DMS153 (cell line): ENCODE results near the gene CHCHD3.

ENCODE experiments used
- DNase-seq: peaks from one replicate; lab custom pipeline; 2025; lab: John Stamatoyannopoulos, UW

CHCHD3 gene

DNA sequence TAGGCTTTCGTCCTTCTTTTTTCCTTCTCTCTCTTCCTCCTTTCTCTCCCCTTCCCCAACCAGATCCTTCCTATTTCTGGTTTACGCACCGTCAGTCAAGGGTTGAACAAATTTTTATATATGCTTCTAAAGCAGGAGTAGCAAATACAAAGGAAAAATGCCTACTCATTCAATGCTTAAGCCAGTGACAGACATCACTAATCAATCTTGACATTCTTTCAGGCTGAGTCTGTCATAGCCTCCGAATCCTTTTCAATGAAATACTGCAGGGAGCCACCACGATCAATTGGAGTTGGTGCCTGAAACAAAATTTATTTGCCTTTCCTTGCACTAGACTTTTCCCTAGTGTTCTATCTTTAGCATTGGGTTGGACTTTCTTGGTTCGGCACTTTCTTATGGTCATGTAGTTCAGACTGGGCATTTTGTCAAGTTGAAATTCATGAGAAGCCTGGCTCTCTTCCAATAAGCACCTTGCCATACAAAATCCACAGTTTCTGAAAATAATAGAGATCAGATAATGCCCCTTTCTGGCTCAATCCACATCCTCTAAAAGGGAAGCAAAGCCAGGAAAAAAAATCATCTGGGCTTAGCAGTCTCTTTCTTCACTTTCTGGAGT, 266.1 kb downstream of the CHCHD3 start:
- no peak for DNase-seq

DNA sequence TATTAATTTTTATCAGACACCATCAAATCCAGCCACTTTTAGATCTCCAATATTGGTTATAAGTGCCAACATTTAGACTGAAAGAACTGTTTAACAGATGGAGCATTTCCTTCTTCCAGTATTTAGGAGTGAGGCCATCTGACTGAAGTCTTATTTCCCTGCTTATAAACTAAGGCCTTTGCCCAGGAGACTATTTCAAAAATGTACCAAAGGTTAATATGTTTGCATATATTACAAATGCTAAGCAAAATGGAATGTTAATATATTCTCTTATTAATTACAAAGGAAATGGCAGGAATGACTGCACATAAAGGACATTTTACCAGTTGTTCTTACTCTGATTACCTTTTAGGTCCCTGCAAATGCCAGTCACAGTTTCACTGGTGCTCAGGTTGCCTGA, 266.8 kb downstream of the CHCHD3 start:
- DNase-seq, result no peak

DNA sequence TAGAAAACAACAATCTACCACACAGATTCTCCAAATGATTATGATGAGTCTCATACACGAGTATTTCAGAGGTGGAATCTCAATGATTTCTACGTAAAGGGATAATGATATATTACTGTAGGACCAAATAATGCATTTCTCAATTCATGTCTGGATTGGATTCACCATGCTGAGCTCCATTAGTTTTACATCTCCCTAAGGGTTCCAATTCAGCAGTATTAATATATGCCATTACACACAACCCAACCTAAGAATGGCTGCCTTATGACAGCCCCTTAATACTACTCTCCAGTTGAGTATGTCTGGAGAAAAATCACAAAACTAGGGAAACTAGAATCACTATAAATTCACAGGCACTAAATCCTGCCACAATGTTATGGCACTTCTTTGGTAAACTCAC, 271.3 kb downstream of the CHCHD3 start:
- no peak for DNase-seq

DNA sequence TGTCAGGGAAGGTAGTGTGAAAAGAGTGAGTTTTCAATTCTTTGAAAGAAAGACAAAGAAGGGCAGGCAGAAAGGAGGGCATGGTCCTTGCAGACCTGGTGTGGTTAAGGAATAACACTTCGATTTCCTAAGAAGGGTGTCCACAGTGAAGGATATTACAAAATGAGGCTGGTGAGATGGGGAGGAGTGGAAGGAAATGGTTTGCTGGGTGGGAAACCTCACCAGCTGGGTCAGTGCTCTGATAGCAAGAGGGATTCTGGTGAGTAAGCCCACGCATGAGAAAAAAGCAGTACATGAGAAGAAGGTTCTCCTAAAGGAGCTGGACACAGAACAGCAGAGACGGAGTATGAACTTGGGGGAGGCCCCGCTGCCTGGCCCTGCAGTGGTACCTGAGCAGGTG, 275.1 kb downstream of the CHCHD3 start:
- DNase-seq, result no peak

DNA sequence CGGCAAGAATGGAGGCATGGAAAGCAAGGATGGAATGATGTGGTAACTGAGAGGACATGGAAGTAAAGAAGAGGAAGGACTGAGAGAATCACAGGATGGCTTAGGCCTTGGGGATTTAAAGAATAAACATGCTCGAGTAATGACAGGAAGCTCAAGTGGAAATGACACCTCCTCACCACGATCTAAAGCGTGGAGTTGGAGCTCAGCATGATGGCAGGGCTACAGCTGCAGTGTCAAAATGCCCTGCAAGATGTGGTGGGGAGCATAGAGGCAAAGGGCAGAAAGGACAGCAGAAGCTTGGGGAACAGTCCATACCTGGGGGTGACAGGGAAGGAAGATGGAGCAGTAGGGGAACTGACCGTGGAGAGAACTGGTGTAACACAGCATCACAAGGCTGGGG, 276.1 kb downstream of the CHCHD3 start:
- no peak for DNase-seq

DNA sequence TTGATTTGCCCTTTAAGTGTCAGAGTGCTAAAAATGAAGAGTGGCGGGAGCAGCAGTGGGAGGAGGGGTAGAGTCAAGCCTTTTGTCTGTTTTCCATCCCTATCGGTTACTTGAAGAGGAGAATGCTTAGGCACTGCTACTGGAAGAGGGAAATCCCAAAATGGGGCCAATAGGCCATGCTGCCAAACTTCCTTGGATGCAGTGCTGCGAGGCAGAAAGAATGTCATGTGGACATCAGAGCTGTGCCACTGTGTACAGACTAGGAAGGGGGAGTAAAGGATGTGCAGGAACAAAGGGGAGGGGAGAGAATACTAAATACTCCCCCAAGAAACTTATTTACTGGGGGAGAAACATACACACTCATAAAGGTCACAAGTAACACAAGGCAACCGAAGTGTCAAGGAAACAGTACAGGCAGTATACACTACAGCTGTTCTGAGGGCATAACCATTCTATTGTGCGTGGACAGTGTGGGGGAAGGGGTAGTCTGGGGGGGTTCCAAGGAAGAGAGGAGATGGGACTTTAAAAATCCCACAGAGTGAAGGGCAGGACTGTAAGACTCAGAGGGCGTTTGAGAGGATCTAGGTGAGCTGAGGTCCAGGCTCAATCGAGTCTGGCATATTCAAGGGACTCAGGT, 276.9 kb downstream of the CHCHD3 start:
- DNase-seq, result no peak

DNA sequence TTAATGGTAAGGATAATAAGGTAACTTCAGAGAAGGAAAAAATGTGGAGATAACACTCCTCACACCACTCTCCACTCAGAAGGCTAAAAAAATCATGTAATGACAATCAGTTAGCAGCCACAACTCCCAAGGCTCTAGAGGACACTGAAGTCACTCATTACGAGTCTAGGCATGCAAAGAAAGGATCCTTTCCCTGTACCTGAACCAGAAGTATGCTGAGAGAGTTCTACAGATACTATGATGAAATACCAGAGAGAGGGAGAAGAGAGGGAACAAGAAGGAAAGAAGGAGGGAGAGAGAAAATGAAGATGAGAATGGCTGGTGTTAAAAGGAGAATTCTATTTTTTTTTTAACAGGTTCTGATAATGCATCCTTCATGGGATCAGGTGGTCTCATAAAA, 281.4 kb downstream of the CHCHD3 start:
- DNase-seq, result no peak

DNA sequence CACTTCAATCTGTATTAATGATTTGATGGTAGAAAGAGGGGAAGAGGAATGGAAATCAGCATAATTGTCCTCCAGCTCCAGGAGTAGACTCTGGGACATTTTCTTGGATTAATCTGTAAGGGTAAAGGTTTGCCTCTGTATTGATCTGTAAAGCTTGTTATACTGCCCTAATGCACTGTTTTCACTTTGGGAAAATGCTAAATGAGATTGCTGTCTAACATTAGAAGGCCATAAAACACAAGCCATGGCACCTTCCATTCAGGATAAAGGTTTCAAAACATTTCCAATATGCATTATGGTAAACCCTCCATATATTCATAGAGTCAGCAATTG, 282.8 kb downstream of the CHCHD3 start:
- DNase-seq, result no peak

DNA sequence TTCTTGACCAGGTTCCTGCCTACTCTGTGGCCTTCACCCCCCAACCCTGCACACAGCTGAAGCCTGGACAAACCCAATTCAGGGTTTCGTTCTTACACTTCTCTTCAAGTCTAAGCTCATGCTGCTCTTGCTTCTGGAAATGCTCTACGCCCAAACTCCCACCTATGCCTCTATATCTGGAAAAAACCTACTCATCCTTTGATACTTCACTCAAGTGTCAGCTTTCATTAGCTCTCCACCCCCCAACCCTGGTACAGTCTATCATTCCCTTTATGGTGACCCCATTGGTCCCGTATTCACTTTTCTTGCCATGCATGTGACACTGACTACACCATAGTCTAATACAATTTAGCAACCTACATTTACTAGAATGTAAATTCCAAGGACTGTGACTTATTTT, 284.7 kb downstream of the CHCHD3 start:
- DNase-seq, result no peak

DNA sequence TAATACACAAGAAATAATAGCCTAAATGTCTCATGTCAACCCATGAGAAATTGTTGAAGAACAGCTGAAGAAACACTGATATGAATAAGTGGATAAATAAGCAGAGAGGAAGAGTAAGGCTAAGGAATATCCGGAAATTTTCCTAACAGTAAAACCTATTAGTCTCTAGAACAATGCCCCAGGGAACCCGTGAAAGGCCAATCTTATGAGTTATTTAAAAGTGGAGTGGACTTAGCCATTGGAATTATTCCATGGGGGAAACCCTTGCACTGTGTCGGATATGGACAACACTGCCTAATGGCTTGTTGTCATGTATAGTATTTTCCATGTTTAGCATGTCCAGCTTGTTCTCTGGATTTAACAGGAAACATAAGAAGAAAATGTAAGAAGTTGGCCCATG, 288.4 kb downstream of the CHCHD3 start:
- no peak for DNase-seq

DNA sequence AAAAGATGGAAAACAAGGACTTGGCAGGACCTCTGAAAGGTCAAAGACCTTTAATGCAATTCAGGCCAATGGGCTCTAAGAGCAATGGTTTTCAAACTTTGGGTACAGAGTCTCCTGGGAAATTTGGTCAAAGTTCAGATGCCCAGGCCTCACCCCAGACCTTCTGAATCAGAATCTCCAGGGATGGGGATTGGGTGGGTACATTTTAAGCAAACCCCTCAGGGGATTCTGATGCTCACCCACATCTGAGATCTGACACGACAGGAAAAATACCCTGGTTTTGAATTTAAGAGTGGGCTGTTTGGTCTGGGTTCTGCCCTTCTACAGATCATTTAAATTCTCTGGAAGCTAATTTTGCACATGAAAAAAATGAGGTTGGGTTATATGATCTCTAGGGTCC, 290.9 kb downstream of the CHCHD3 start:
- DNase-seq, result no peak

DNA sequence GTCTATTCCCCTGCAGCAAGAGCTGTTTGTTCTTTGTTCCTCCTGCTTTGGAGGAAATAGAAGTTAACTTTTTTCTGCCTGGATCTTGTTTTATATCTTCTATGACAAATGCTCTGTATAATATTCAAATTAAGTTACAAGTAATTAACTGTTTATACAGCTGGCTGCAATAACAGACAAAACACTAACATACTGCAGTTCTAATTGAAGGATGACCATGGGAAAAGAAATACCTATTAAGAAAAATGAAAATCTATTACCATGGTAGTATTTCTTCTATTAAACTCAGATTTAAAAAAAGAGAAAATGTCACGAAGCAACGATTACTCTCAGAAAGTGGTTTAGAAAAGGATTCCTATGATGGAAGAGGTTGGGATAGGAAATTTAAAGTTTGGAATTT, 291.8 kb downstream of the CHCHD3 start:
- no peak for DNase-seq

DNA sequence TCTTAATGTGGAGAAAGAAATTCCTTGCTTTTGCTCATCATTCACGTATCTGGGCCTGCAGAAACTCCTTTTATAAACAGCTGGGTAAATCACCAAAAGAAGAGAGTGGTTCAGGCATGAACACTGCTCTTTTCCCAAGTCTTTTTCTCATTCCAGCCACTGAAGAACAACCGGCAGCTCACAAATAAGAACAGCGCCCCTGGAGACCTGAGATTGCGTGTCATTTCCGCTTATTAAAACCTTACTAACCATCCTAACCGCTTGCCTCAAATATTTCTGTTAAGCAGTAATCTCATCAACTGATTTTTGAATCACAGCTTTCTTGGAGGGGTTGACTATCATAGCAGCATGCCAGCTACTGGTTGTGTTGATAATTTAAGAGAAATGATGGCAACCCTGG, 292.6 kb downstream of the CHCHD3 start:
- no peak for DNase-seq

DNA sequence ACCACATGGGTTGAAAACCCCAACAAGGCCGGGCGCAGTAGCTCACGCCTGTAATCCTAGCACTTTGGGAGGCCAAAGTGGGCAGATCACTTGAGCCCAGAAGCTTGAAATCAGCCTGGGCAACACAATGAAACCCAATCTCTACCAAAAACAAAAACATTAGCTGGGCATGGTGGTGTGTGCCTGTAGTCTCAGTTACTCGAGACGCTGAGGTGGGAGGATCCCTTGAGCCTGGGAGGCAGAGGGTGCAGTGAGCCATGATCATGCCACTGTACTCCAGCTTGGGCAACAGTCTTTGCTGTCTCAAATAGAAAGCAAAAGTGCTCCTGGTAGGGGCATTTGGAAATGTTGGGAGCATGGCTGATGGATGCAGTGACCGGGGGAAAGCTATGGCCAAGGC, 296.0 kb downstream of the CHCHD3 start:
- DNase-seq, result no peak

DNA sequence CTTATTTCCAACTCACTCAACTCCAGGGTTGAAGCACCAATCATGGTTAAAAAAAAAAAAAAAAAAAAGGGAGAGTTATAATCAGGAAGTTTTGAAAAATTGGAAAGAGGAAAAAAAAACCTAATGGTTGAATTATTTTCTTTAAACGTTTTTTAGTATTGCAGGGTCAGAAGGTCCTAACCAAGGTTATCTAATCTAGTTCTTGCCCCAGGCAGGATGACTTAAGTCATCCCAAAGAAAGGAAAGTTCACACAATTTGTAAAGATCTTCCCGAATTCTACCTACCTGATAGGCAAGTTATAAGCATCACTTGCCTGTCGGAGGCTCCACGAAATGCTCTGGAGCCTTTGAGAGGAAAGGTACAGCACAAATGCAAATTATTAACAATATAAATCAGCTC, 297.5 kb downstream of the CHCHD3 start:
- no peak for DNase-seq

DNA sequence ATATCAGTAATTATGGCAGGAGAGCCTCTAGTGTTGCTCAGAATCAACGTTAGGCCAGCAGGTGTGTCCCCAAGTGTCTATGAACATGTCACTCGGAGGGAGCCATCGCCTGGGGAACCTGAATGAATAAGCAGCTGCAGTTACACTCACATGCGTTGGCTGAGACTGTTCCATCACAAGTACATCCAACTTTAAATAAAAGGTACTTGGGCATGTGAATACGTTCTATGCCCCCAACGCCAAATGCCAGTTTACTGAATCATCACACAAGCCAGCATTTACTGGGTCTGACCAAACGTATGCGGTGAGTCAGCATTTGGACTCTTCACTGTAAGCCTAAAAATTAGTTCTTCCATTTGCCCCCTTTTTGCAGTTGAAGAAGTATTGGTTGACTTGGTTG, 298.1 kb downstream of the CHCHD3 start:
- DNase-seq, result peak; percentile 45

DNA sequence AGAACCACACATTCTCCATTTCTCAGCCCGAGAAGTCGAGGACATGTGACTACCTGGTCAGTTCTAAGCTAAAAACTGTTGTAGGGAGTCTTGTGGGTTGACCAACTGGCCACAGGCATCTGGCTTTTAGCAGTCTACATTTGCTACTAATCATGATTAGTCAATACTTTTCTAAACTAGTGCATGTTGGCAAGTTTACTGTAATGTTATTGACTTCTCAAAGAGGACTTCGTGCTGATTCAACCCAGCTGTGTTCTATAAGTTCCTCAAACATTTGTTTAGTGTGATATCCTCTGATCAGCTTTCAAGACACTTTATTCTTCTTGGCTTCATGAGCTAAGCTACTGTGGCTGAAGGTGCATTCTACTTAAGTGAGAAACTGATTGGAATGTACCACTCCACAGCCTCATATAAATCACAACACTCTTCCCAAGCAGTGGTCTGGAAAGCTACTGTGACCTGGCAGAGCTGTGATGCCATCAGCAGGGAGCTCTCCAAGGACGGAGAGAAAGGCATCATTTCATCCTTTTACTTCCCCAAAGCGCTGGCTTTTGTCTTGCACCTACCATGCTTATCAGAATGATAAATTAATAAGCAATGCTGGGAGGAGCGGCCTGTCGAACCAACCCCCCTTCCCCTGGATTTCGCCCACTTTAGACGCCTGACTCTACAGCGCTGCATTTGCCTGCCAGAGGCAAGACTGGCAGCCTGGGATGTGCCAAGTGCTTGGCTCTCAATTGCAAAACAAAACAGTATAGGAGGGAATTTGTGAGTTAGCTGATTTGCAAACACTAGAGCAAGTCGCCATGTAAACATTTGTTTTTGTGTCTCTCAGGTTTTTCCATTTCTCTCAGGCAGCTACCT, 298.9 kb downstream of the CHCHD3 start:
- peak; percentile 47 for DNase-seq

DNA sequence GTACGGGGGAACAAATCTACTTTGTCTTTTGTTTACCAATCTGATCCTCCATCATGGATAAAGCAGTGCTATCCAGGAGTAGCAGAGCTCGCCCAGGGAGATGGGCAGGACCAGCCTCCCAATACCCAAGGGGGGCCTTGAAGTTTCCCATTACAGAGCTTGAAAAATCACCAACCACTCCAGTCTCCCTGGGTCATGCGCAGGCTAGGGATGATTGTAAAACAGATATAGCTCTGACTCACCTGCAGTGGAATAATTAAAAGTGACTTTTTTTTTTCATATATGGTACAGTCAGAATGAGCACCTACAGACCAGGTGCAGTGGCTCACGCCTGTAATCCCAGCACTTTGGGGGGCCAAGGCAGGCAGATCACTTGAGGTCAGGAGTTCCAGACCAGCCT, 301.1 kb downstream of the CHCHD3 start:
- no peak for DNase-seq

DNA sequence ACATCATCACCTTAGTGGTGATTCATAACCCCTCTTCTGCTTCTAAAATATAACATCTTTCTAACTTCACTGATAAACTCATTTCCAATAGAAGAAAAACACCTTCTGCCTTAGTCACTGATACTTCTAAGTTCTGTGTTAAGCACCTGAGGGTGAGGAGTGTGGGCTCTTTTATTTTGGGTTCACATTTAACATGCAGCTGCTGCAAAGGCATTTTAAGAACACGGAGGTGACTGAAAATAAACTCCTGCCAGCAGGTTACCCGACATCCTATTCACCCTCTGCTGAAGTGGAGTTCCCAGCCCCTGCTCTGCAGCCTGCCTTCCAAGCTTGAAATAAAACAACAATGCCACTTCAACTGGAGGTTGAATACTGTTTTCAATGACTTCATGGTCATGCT, 302.7 kb downstream of the CHCHD3 start:
- no peak for DNase-seq

DNA sequence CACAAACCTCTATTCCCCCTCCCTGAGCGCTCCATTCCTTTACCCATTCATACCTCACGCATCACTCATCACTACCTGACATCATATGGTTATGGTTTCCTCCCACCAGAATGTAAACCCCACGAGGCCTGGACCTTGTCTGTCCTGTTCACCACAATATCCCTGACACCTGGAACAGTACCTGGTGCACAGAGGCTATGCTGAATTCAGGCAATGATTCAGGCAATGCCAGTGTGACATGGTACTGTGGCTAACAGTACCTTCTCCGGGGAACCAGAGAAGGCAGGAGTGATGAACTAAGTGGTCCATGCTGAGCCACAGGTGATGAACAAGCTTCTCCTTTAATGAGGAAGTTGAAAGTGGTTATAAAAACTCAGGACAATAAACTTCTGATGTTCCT, 303.1 kb downstream of the CHCHD3 start:
- DNase-seq, result no peak

DNA sequence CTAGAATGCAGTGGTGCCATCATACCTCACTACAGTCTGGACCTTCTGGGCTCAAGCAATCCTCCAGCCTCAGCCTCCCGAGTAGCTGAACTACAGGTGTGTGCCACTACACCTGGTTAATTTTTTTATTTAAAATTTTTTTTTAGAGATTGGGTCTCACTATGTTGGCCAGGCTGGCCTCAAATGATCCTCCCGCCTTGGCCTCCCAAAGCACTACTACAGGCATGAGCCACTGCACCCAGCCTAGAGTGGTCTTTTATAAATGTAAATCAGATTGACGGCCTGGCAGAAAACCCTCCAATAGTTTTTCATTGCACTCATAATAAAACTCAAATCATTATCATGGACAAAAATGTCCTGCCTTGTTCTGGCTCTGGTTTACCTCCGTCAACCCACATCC, 303.9 kb downstream of the CHCHD3 start:
- no peak for DNase-seq

DNA sequence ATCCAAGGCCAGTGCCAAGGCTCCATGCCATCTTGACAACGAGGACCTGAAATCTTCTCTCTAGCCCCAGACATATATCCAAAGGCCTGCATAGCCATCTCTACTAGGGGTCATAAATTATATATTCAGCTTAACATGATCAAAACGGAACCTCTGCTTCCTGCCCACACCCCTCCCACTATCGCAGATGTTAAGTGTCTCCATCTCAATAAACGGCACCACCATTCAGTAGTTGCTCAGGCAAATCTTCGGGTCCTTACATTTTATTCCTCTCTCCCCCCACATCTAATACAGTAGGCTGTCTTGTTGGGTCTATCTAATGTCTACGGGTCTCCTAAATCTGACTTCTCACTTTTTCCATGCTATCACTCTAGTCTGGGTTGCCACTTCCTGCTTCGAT, 304.5 kb downstream of the CHCHD3 start:
- no peak for DNase-seq

DNA sequence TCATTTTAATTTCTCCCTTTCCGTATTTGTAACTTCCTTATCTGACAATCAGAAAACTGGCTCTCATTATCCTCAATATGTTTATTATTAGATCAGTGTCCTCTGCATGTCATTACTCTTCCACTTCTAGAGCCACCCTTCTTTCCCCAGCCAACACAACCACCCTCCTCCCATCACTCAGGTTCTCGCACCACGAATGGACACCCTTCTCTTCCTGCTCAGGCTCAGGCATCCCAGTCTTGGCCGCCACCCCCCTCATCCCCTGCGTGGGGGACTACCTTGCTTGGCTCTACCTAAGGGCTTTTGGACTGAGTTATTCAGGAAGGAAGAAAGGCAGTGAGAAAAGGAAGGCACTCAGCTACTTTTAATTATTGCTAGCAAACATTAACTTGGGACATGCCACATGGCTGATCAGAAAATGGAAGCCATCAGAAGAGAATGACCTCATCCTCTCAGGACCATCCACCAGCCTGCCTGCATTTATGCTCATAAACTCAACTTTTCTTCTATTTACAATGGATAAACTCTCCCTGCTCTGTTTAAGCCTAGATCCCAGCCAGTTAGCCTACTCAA, 305.8 kb downstream of the CHCHD3 start:
- no peak for DNase-seq
